HG03108 (cell line): ENCODE results near the gene HGS.
"Not testable (repeated sequence)": the region's sequence is repeated elsewhere in the genome, so short reads cannot be mapped to it uniquely, and the experiment has no call there.

ENCODE experiments used
- ATAC-seq: cut with Tn5 transposase; IDR thresholded peaks from one replicate; pipeline ENCODE4 v1.9.1; 2021; ENCODE audit warnings: moderate library complexity; ENCODE audit not compliant: unreplicated experiment

HGS gene

DNA sequence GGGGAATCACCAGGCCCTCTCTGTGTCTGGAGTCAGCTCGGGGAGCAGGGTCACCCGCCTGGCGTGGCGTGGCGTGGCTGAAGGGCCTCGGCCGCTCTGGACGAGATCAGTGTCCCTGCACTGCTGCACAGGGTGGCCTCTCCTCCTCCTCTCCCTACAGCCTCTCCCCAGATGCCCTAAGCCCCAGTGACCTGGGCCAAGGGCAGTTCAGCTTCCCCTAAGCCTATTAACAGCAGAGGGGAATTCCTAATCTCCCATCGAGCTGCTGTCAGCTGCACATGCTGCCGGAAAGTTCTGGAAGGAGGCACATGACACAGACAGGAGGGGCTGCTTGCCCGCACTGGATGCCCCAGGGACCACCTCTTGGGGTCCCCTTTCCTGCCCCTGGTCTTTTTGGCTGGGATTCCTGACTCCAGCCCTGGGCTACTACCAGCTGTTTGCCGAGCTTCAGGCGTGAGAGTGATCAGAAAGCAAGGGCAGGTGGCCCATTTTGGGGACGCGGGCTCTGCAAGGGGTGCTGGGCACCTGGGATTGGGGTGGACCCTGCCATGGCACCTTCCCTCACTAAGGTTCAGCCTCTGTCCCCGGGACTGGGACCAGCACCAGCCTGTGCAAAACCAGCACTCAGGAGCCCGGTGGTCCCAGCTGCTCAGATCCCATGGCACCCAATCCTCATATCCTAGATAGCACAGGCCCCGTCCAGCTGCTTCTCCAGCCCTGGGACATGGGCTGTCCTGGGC is 28.3 kb upstream of the HGS start:
- ATAC-seq, result no peak

DNA sequence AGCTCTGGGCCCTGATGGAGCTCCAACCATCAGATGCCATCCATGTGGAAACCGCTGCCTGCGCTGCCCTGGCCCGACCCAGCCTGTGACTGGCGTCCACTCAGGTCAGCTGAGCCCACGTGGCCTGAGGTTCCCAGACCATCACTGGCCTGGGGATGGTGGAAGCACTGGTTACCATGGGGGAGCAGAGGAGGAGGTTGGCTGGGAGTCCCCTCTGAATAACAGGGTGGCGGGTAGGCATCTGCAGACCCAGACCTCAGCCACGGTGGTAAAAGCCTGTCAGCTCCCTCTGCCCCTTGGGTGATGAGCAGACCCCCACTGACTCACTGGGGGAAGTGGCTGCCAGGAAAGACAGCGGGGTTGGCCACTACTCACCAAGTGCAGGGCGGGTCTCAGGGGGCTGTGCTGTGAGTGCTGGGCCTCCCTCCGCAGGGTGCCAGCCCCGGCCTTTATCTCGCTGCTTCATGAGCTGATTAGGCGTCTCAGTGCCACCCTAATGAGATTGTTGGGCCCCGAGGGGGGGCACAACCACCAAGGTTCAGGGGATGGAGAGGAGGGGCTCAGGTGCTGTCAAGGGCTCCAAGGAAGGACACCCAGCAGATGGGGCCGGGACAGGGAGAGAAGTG is 27.6 kb upstream of the HGS start, which contains the start of gene PDE6G:
TSS of gene PDE6G (minus strand) at position 425 of the 626 bp plus-strand sequence. CDS start 3,237 bp downstream, outside the sequence.
- ATAC-seq, result no peak

DNA sequence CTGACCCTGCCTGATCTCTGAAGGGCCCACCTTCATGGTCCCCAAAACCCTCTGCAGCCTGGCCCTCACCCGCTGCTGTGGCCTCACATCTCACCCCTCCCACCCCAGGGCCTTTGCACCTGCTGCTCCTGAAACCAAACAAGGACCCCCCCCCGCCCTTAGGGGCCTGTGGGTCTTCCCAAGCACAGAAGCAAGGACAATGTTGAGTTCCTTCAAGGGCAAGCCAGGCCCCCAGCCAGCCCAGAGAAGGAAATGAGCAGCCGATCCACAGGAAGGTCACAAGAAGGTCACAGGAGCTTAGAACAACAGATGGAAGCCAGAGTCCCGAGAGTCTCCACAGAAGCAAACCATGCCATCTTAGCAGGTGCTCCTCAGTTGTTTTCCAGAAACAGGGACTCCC is 27.0 kb upstream of the HGS start:
- ATAC-seq, result no peak

DNA sequence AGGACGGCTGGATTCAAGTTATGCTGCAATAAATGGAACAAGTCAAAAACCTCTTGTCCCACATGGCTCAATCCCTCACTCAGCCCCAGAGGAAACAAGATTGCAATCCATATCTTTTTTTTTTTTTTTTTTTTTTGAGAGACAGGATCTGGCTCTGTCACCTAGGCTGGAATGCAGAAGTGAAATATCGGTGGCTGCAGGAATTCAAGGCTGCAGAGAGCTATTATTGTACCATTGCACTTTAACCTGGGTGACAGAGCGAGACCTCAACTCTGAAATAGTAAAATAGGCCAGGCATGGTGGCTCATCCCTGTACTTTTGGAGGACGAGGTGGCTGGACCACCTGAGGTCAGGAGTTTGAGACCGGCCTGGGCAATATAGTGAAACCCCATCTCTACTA is 24.8 kb upstream of the HGS start:
- ATAC-seq, result no peak

DNA sequence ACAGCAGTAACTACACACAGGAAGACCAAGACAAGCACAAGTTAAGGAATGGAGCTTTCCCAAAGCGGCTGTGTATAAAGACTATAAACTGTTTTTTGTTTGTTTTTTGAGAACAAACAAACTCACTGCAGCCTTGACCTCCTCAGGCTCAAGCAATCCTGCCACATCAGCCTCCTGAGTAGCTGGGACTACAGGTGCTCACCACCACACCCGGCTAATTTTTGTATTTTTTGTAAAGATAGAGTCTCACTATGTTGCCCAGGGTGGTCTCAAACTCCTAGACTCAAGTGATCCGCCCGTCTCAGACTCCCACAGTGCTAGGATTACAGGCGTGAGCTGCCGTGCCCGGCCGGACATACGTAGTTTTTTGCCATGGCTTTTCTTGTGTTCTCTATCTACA is 23.4 kb upstream of the HGS start:
- ATAC-seq, result no peak

DNA sequence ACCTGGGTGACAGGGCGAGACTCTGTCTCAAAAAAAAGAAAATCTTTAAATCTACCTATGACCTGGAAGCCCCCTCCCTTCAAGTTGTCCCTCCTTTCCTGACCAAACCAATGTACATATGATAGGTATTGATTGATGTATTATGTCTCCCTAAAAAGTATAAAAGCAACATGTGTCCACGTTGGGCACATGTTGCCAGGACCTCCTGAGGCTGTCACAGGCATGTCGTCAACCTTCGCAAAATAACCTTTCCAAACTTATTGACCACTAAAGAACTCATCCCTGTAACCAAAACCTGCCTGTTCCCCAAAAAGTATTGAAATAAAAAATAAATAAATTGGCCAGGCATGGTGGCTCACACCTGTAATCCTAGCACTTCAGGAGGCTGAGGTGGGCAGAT is 21.8 kb upstream of the HGS start:
- ATAC-seq, result no peak

DNA sequence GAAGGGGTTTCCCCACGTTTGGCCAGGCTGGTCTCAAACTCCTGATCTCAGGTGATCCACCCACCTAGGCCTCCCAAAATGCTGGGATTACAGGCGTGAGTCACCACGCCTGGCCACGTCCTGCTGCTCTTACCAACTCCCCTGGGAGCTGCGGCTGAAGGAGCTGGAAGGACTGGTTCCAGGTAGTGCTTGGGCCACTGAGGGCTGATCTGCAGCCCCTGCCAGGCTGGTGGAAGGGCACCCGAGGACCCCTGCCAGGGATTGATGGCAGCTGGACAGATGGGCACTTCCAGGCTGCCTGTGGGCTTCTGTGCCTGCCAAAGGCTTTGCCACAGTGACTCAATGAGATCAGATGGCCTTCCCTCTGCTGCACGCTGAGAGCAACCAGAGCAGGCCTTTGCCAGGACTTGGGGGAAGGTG is 19.8 kb upstream of the HGS start:
- no peak for ATAC-seq

DNA sequence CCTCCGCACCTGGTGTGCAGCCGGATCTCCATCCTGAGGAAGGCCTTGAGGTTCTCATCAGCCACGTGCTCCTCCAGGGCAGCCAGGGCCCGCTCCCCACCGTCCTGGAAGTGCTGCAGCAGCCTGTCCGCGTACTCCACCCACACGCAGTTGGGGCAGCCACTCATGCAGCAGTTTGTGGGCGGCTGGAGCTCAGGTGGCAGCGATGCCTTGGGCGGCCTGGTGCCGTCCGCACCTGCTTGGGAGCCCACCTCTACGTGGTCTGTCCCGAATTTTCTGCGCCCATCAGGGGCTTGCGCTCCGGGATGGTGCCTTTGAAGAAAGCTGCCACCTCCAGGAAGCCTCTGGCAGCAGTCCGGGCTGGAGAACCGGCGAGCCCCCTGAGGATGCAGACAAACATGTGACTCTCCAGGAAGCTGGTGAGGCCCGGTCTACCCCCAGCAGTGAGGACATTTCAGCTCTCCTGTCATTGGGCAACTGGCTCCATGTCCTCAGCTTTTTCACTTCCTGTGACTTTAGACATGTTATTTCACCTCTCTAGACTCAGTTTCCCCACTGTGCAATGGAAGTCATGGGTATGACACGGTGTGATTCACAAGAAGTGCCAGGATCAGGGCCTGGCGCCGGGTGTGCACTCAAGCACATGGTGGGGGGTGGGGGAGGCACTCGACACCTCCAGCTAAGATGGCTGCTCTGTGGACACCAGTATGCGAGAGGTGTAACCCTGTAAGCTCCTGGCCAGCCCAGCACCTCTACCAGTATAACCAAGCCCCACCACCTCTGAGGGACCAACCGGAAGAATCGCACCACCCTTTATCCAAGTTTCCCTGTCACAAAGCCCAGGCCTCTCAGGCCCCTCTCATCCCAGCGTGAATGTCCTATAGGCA is 18.4 kb upstream of the HGS start:
- ATAC-seq, result no peak

DNA sequence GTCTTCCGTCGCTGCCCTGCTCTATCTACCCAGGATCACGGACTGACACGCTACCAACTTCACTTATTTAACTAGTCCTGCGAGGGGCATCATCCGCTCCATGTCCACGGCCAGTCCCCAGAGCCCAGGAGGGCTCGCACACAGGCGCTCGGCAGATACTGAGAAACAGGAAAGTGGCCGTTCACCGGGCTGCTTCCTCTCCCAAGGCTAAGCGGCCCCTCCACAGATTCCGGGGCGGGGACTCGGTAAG is 17.8 kb upstream of the HGS start:
- peak; percentile 15 for ATAC-seq

DNA sequence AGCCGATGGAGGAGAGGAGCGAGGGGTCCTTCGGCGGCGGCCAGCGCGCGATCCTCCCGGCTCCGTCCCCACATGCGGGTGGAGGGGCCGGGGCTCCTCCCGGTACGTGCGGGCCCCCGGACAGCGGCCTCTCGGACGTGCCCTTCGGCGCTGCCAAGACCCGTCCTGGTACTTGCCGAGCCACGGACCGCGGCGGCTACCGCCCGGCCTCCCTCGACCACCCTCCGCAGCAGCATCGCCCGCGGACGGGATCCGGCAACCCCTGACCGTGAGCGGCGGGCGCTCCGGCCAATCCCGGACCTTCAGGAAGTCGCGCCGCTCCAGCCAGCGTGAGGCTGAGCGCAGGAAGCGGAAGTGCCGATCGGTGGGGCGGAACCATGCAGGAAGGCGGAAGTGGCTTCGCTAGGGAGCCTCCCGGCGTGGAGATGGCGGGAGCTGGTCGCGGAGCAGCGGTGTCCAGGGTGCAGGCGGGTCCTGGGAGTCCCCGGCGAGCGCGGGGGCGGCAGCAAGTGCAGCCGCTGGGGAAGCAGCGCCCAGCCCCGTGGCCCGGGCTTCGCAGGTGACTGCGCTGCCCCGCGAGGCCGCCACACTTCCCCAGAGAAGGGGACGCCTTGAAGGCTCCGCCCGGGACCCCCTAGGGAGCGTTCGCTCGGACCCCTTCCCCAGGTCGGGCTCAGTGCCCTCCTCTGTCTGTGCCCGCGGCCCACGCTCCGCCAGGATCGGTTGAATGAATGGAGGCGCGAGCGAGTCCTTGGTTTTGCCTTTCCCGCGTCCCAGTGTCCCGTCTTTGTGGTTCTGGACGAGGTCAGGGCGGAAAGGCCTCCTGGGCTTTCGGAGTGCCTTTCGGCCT is 17.2 kb upstream of the HGS start, which contains the start of the genes CCDC137 and OXLD1:
TSS of gene CCDC137 (plus strand) at position 396 of the 850 bp plus-strand sequence. CDS start at position 426, 30 bp downstream.
TSS of gene OXLD1 (minus strand) at position 264 of the 850 bp plus-strand sequence. CDS start at position 236, 28 bp downstream.
- peak; percentile 91 for ATAC-seq

DNA sequence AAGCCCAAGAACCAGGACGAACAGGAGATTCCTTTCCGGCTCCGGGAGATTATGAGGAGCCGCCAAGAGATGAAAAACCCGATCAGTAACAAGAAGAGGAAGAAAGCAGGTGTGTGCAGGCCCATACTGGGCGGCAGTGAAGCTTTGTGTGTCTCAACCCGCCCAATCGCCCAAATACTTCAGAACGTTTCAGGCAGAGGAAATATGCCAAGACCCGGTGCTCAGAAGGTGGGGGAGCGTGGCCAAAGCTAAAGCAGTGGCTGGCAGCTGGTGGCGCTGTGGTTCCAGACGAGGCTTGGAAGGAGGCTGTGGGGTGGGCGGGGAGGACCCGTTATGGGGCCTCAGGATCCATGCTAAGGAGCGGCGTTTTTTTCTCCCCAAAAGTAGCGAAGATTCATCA is 16.1 kb upstream of the HGS start:
- ATAC-seq, result no peak

DNA sequence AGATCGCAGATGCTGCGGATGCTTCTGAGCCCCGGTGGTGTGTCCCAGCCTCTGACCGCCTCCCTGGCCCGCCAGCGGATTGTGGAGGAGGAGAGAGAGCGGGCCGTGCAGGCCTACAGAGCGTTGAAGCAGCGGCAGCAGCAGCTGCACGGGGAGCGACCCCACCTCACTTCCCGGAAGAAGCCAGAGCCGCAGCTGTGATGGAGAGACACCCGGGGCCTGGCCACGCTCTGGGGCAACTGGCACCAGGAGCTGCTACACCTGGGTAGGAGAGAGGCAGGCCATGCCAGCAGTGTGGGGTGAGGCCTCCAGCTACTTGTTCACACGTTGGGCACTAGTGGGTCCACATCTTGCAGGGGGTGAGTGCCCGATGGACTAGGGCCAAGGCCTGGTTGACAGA is 11.3 kb upstream of the HGS start:
- no peak for ATAC-seq

DNA sequence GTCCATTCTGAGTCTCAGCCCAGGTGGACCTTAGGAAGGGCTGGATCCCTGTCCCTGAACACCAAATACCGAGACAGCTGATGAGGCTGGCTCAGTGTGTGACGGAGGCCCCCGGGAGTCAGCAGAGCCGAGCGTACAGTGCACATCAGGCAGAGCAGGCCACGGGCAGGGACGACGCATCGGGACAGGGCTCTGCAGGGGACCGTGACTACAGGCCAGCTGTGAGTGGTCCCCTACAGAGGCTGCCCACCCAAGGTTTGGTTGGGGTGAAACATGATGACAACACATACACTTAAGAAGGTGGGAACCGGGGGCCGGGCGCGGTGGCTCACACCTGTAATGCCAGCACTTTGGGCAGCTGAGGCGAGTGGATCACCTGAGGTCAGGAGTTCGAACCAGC is 10.9 kb upstream of the HGS start:
- no peak for ATAC-seq

DNA sequence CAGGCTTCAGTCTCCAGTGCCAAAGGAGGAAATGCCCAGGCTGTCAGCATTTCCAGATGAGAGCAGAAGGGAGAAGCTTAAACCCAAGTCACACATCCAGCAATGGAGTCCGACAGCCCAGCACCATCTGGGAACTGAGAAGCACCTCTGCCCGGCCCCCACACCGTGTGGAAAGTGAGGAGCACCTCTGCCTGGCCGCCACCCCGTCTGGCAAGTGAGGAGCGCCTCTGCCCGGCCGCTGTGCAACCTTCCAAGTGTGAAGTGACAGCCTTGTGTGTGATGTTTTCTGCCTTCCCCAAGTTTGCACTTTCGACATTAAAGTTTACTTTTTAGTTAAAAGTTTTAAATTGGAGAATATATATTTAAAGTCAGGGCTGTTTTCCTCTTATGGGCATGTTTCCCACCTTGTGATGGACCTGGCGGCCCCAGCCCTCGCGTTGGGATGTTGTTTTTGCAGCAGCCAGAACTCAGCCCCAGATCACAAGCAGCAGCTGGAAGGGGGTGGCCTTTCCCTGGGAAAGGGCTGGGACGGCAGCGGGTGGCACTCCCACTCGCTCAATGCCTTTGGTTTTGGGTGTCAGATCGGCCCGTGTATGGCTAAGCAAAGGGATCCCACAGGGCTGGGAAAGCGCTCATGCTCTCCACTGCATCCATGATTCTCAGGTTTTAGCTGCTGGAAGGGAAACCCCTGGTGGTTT is 10.1 kb upstream of the HGS start:
- no peak for ATAC-seq

DNA sequence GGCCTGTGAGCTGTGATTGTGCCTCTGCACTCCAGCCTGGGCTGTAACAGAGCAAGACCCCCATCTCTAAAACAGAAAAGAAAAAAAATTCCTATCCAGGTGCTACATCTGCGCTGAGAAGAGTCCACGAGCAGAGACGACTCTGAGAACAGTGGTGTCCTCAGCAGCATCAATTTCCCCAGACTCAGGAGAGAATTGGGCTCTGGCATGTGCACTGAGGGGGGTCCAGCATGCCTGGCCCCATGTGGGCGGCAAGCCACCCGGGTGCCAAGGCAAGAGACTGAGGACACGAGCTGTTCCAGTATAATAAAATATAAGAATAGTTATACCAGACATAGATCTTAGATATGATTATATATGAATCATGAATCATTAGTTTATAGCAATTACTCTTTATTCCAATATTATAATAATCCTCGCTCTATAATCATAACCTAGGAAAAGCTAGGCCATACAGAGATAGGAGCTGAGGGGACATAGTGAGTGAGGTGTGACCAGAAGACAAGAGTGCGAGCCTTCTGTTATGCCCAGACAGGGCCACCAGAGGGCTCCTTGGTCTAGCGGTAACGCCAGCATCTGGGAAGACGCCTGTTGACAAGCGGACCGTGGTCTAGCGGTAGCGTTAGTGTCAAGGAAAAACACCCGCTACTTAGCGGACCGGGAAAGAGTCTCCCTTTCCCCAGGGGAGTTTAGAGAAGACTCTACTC is 8.1 kb upstream of the HGS start:
- not testable (repeated sequence) for ATAC-seq

DNA sequence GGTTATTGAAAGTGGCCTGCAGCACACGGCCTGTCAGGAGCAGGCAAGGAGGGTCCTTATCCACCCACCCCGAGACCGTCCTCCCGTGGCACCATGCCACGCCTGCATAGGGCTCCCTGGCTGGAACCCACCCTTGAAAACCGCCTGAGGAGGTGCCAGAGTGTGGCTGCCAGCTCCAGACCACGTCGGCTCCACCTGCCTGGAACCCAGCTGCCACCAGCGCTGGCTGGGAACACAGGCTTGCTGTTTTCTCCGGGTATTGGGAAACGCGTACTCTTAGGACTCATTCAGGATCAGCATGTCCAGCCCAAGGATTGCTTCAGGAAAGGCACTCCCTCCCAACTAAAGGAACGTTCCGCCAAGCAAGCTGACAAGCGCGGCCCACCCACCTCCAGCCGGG is 6.9 kb upstream of the HGS start:
- no peak for ATAC-seq

DNA sequence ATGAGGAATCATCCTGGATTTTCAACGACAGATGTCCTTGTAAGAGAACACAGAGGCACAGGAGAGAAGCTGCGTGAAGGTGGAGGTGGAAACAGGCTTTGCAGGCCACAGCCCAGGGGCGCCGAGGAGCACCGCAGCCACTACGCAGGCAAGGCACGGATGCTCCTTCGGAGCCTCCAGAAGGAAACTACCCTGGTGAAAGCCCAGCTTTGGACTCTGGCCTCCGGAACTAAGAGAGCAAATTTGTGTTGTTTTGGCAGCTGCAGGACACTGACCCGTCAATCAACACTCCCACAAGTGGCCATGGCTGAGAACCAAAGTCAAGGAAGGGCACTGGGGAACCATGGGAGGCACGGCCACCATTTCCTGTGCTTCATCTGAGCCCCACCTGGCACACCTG is 3.7 kb upstream of the HGS start:
- no peak for ATAC-seq

DNA sequence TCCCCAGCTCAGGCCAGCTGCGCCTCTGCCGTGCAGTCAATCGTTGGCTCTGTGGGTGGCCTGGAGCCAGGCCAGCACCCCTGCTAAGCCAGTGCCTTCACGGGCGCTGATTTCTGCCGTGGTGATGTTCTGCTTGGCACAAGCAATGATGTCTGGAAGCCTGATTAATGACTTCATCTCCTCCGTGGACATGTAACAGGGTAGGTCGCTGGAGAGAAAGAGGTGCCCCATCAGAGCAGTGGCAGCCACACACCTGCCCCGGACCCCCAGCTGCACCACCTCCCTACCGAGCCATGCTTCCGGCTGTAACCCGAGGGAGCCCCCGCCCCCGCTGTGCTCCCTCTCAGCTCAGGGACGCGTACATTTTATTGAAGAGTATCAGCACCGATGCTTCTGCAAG is 2.1 kb upstream of the HGS start:
- ATAC-seq, result no peak

DNA sequence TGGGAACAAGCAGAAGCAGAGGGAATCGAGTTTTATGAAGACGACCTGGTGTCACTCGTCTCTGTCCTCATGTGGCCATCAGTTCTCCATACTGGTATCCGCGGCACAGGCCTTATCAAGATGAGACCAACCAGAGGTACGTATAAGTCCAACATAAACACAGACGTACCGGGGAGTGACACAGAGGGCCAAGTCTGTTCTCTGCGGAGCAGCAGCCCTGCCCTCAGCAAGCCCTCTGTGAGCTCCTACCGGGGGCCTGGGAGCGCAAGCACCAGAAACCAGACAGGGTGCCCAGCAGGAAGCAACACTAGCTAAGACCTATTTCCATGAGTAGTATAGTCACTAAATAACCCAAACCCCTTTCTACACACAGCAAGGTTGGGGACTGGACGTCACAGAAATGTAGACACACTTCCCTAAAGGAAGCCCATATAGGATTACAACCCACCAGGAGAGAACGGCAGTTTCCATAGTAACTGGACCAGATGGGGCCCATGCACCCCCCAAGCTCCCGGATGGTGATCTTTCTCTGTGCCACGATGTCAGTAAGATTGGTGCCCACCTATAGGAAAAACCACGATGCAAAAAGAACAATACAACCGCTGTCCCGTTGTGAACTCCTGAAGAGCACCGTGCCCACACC is 1.1 kb upstream of the HGS start:
- no peak for ATAC-seq
